H7 (cell line): Measurements from ENCODE around the gene DAB2. TPM values are rescaled to one million over a fixed set of nuclear protein-coding genes. Genes with fewer than 3 reads are reported as not detected.

Experiments used
- DNase-seq: peaks from one replicate; pipeline ENCODE4 v3.0.0; 2012
- H3K27me3 ChIP-seq: 2 replicates; pipeline ENCODE4 v1.6.0; 2011; ENCODE audit warnings: mild to moderate bottlenecking, low read length; ENCODE audit not compliant: control insufficient read depth, insufficient read depth
- H3K36me3 ChIP-seq: replicated peaks from 2 replicates; pipeline ENCODE4 v1.5.1; 2011; ENCODE audit warnings: low read length; ENCODE audit not compliant: control insufficient read depth, insufficient read depth
- H3K4me3 ChIP-seq: 2 replicates; pipeline ENCODE4 v1.5.1; 2011; ENCODE audit warnings: low read depth, mild to moderate bottlenecking, control low read depth, low read length, moderate library complexity; ENCODE audit not compliant: insufficient read depth
- total RNA-seq: library from RNA; depleted of rRNA; stranded (reverse); fragments of >200 nt; shearing (Covaris generic); gene quantifications from 2 replicates; pipeline ENCODE4 v1.2.3, GENCODE V29; 2014

Gene DAB2
- total RNA-seq, 1 experiment from 2014 or later = 3.7 TPM

GRCh38 chr5:39367711-39368110 lies 57.1 kb downstream of the DAB2 start:
- DNase-seq = no peak

DNA sequence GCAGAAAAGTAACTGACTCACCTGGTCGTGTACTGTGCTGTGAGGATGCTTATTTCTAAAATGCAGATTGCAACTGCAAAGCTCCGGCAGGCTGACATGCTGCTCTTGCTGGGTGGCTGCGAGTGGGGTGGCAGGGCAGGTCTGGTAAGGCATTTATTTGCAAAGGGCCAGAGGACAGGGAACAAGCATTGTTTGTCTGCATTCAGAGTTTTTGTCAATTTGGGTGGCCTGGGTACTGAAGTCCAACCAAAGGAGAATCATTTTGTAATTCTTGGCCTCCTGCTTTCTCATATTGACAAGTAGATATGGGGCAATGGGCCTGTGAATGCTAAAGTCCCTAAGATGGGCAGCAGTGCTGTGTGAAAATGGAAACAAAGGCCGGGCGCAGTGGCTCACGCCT lies 60.4 kb downstream of the DAB2 start, which contains the start of gene C9:
Gene C9 (minus strand): TSS at position 129 of the 400 bp plus-strand sequence. CDS start 31 bp downstream, at position 98.
- Histone ChIP-seq H3K4me3 (no peak within 1 kb of the TSS), H3K36me3 (no peaks in the 10 kb centered on the region), H3K27me3 (no peaks in the 10 kb centered on the region)
- DNase-seq = no peak

More at GRCh38 chr5:39367711-39368110, 57.1 kb downstream of the DAB2 start:
- H3K27me3 ChIP-seq = no peaks in the 10 kb centered on the region
- H3K36me3 ChIP-seq = no peaks in the 10 kb centered on the region
- H3K4me3 ChIP-seq = no peak overlapping the region

DNA sequence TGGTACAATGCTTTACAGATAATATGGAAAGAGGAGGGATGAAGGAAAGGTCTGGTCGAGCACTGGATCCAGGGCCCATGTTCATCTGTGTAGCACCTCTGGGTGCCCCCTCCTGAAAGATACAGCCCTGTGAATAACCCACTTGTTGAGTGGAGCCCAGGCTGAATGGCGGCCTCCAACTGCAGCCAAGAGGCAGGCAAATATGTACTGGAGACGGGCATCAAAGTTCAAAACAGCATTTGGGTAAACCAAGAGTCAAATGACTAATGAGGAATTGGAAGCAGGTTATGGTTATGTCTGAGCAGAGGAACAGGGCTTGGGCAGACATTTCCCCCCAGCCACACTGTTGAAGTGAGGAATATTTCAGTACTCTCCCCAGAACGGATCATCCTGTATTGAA lies 61.6 kb downstream of the DAB2 start:
- H3K36me3 ChIP-seq = no peaks in the 10 kb centered on the region
- H3K27me3 ChIP-seq = no peaks in the 10 kb centered on the region
- DNase-seq = no peak
- H3K4me3 ChIP-seq = no peak overlapping the region

DNA sequence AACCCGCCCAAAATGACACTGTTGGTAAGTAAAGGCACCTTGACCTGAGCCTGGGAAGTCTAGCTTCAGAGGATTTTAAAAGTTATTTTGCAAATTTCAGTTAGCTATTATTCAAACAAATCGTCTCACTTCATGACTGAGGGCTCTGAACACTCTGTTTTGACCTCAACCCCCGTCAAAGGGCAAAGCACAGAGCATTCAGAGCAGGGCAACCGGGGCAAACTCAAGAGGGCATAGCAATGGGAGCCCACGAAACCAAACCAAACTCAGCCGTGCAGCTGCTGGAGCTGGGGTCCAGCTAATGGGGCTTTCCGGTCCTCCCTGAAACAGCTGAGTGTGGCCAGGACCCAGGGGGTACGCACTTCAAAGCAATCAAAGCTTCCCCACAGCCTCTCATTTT lies 62.1 kb downstream of the DAB2 start:
- DNase-seq = no peak
- Histone ChIP-seq H3K27me3 (no peaks in the 10 kb centered on the region), H3K4me3 (no peak overlapping the region), H3K36me3 (no peaks in the 10 kb centered on the region)

GRCh38 chr5:39361306-39361705 lies 63.5 kb downstream of the DAB2 start:
- DNase-seq = no peak
- no peaks in the 10 kb centered on the region for H3K36me3 ChIP-seq
- no peaks in the 10 kb centered on the region for H3K27me3 ChIP-seq
- no peak overlapping the region for H3K4me3 ChIP-seq

DNA sequence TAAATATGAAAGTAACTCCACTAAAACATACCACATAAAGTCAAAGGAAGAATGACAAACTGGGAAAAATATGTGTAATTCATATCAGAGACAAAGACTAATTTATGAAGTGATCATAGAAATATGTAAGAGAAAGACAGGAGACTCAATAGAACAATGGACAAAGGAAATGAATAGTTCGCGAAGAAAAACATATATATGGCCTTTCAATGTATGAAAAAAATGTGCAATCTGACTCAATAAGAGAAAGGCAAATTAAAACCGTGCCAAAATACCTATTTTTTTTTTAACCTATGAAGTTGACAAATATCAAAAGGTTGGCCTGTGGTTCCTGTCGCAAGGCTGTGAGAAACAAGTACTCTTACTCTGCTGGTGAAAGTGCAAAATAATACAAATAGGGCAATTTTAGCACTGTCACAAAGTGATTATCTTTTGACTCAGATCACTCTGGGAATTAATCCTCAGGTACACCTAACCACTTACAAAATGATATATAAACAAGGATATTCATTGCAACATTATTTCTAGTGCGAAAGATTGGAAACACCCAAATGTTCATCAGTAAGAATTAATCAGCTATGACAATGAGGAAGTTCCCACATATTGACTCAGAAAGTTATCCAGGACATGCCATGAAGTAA lies 64.2 kb downstream of the DAB2 start:
- Histone ChIP-seq H3K36me3 (no peaks in the 10 kb centered on the region), H3K4me3 (no peak overlapping the region), H3K27me3 (no peaks in the 10 kb centered on the region)
- no peak for DNase-seq

DNA sequence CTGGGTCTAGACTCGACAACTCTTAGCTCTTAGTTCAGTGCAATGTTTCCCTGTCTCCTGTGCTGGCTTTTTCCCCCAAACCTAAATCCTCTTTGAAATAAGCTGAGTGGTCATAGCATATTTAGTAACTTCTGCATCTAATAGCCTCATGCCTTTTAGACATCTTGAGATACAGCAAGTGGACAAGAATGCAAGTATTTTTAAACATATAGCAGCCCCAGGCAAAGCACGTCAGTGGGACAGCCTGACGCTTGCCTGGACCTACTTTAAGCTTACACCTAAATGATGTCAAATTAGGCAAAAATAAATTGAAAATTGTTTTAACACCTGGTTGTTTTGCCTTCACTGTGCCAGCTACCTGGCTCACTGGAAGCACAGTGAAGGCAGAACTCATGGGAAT lies 68.5 kb downstream of the DAB2 start:
- no peak for DNase-seq
- H3K4me3 ChIP-seq = no peak overlapping the region
- H3K36me3 ChIP-seq = no peaks in the 10 kb centered on the region
- no peaks in the 10 kb centered on the region for H3K27me3 ChIP-seq

DNA sequence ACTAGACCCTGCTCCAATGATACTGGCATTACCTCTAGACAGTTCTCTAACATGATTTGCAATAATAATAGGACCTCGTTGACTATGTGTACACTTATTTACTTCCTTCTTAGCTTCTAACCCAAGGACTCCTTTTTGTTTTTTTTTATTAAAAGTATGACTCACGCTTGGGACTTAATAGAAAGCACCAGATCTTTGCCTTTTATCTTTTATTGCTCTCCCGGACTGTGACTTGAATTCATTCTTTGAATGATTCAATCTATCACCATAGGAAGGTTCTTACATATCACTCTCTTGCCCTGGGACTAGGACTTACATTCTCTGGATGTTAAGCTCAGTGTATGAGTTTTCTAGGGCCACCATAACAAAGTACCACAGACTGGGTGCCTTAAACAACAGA lies 69.5 kb downstream of the DAB2 start:
- Histone ChIP-seq H3K36me3 (no peaks in the 10 kb centered on the region), H3K27me3 (no peaks in the 10 kb centered on the region), H3K4me3 (no peak overlapping the region)
- no peak for DNase-seq

DNA sequence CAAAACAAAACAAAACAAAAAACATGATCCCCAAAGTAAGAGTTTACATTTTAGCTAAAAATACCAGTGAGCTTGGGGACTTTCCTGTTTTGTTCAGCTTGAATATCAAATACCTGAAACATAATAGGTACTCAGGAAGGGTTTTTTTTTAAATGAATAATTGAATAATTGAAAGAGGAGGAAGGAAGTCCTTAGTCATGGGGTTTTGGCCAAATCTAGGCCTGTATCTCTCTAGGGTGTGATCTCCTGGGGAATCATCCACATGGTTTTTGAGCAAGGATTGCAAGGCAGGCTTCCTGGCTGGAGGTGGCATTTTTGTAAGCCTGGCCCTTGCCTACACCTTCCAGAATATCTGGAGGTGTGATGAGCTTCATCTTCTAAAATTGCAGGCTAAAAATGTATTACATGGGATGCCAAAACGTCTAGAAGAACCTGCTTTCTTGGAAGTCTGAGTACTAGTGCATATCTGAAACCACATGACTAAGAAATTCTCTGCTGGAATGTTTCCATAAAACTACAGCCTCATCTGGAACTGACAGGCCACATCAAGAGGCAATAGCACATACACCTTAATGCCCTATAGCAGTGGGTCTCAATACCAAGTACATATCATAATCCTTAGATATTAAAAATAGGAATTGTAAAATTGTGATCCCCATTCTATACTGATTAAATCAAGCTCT lies 70.9 kb downstream of the DAB2 start:
- no peaks in the 10 kb centered on the region for H3K36me3 ChIP-seq
- no peak for DNase-seq
- H3K27me3 ChIP-seq = no peaks in the 10 kb centered on the region
- H3K4me3 ChIP-seq = no peak overlapping the region

GRCh38 chr5:39352951-39353350 lies 71.8 kb downstream of the DAB2 start:
- no peak overlapping the region for H3K4me3 ChIP-seq
- H3K27me3 ChIP-seq = no peaks in the 10 kb centered on the region
- DNase-seq = no peak
- H3K36me3 ChIP-seq = no peaks in the 10 kb centered on the region

DNA sequence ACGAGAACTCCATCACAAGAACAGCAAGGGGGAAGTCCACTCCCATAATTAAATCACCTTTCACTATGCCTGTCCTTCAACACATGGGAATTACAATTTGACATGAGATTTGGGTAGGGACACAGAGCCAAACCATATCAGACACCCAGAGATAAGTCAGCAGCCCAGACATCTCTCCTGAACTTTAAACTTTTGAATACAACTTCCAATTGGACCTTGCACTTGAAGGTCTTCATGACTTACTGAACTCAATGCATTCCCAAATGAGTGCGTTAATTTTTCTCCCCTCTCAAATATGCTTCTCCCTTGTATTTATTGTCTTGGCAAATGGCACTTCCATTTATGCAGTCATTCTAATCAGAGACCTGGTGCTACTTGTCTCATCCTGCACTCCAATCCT lies 72.6 kb downstream of the DAB2 start:
- Histone ChIP-seq H3K27me3 (no peaks in the 10 kb centered on the region), H3K36me3 (no peaks in the 10 kb centered on the region)
- DNase-seq = no peak

DNA sequence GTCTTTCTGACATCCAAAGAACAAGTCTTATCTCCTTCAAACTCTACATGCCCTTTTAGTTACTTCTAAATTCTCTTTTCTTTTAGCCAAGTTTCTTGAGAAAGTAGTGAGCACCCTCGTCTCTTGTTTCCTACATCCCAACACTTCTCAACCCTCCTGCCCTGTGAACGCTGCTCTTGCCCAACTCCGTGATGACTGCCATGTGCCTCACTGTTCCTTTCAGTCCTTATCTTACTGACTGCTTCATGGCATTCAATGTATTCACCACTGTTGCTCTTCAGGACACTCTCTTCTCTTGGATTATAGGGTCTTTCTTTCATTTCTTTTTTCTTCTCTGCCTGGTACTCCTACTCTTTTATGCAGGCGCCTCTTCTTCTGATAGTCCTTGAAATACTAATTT lies 75.3 kb downstream of the DAB2 start:
- no peak overlapping the region for H3K4me3 ChIP-seq
- no peaks in the 10 kb centered on the region for H3K36me3 ChIP-seq
- H3K27me3 ChIP-seq = no peaks in the 10 kb centered on the region
- DNase-seq = no peak

More for the DNA sequence above, 72.6 kb downstream of the DAB2 start:
- H3K4me3 ChIP-seq = no peak overlapping the region

GRCh38 chr5:39342460-39342859 lies 82.3 kb downstream of the DAB2 start:
- Histone ChIP-seq H3K27me3 (no peaks in the 10 kb centered on the region), H3K4me3 (no peak overlapping the region), H3K36me3 (no peaks in the 10 kb centered on the region)
- peak; percentile 37 for DNase-seq

DNA sequence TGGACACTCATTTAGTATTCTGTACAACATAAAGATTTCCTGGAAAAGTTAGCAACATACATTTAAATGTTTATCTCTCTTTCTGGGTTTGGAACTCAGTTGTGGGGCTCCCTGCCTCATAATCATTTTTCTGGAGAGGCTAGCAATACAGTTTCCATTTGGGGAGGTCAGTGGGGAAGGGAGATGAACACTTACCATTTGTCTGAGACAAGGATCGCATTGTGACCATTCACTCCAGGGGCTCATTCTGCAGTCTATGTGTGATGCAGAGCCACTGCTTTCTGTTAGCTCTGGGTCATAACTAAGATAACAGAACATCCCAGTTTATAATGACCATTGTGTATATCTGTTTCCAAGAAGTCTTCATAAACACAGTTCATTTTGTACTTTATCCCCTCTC lies 82.9 kb downstream of the DAB2 start:
- DNase-seq = no peak
- Histone ChIP-seq H3K36me3 (no peaks in the 10 kb centered on the region), H3K4me3 (no peak overlapping the region), H3K27me3 (no peaks in the 10 kb centered on the region)

GRCh38 chr5:39340506-39340905 lies 84.3 kb downstream of the DAB2 start:
- DNase-seq = no peak
- Histone ChIP-seq H3K4me3 (no peak overlapping the region), H3K27me3 (no peaks in the 10 kb centered on the region), H3K36me3 (no peaks in the 10 kb centered on the region)
